ENCODE measurements around the gene RABGAP1L.

The RABGAP1L gene

GRCh38 chr1:174217787-174218574, 58.7 kb downstream of the RABGAP1L start:
- peak; percentile 20 for DNase-seq (ENCODE audit: low read depth)
- peak; percentile 52 for TF ChIP-seq CTCF (IDR thresholded peaks at IDR 0.05; ENCODE audit: low read depth, low read length, missing control alignments)
- in situ Hi-C loops (cut with HindIII; ENCODE audit: low sequenced_read_pairs) = no loop called here
- H3K4me3 ChIP-seq (ENCODE audit: low read depth, low read length) = no peak overlapping the region

GRCh38 chr1:174218983-174219382, 59.7 kb downstream of the RABGAP1L start:
- in situ Hi-C loops (cut with HindIII; ENCODE audit: low sequenced_read_pairs) = no loop called here
- DNase-seq (ENCODE audit: low read depth) = no peak
- no peak overlapping the region for H3K4me3 ChIP-seq (ENCODE audit: low read depth, low read length)
- TF ChIP-seq CTCF (IDR thresholded peaks at IDR 0.05; ENCODE audit: low read depth, low read length, missing control alignments) = no peak

- in situ Hi-C loops (cut with HindIII; ENCODE audit: low sequenced_read_pairs) = no loop called here
These were observed 60.5 kb downstream of the RABGAP1L start for GRCh38 chr1:174219606-174220370.

GRCh38 chr1:174221681-174222080, 62.4 kb downstream of the RABGAP1L start:
- no peak for DNase-seq (ENCODE audit: low read depth)
- in situ Hi-C loops (cut with HindIII; ENCODE audit: low sequenced_read_pairs) = no loop called here

More at GRCh38 chr1:174219606-174220370, 60.5 kb downstream of the RABGAP1L start:
- no peak for DNase-seq (ENCODE audit: low read depth)
- no peak for TF ChIP-seq CTCF (IDR thresholded peaks at IDR 0.05; ENCODE audit: low read depth, low read length, missing control alignments)
- H3K4me3 ChIP-seq (ENCODE audit: low read depth, low read length) = no peak overlapping the region

GRCh38 chr1:174222166-174222949, 63.0 kb downstream of the RABGAP1L start:
- in situ Hi-C loops (cut with HindIII; ENCODE audit: low sequenced_read_pairs) = no loop called here
- TF ChIP-seq CTCF (IDR thresholded peaks at IDR 0.05; ENCODE audit: low read depth, low read length, missing control alignments) = no peak
- no peak overlapping the region for H3K4me3 ChIP-seq (ENCODE audit: low read depth, low read length)
- peak; percentile 38 for DNase-seq (ENCODE audit: low read depth)

More at GRCh38 chr1:174221681-174222080, 62.4 kb downstream of the RABGAP1L start:
- H3K4me3 ChIP-seq (ENCODE audit: low read depth, low read length) = no peak overlapping the region
- no peak for TF ChIP-seq CTCF (IDR thresholded peaks at IDR 0.05; ENCODE audit: low read depth, low read length, missing control alignments)

- H3K4me3 ChIP-seq (ENCODE audit: low read depth, low read length) = no peak overlapping the region
- no peak for TF ChIP-seq CTCF (IDR thresholded peaks at IDR 0.05; ENCODE audit: low read depth, low read length, missing control alignments)
- in situ Hi-C loops (cut with HindIII; ENCODE audit: low sequenced_read_pairs) = no loop called here
- DNase-seq (ENCODE audit: low read depth) = no peak
These were observed 65.3 kb downstream of the RABGAP1L start for GRCh38 chr1:174224641-174225040.
